Vagina (tissue), 2 donors: ENCODE results near the gene POLR3E. TPM values are rescaled to one million over a fixed set of nuclear protein-coding genes. Genes with fewer than 3 reads are reported as not detected.

ENCODE experiments used
- DNase-seq, 2 donors: peaks; one replicate each; pipeline ENCODE4 v3.0.0-alpha.2; 2017; ENCODE audit errors: extremely low spot score in 2 of 2
- H3K27ac ChIP-seq: fragments of 200-600 bp; sonication (generic); one replicate; pipeline ENCODE4 v1.5.1; 2019
- H3K27me3 ChIP-seq: fragments of 200-600 bp; sonication (generic); one replicate; pipeline ENCODE4 v1.5.1; 2019
- H3K36me3 ChIP-seq, 2 donors: fragments of 200-600 bp; sonication (generic); one replicate each; pipeline ENCODE4 v1.5.1; 2017 to 2019
- H3K4me1 ChIP-seq: fragments of 200-600 bp; sonication (generic); one replicate; pipeline ENCODE4 v1.5.1; 2019
- H3K4me3 ChIP-seq, 2 donors: fragments of 200-600 bp; sonication (generic); 1 replicate in 1 of 2; 2 replicates in 1 of 2; pipeline ENCODE4 v1.5.1; 2016 to 2019
- H3K9me3 ChIP-seq: fragments of 200-600 bp; sonication (generic); one replicate; pipeline ENCODE4 v1.5.1; 2019
- CTCF ChIP-seq, 3 experiments: fragments of 450-650 bp in 2 of 3; fragments of 200-600 bp in 1 of 3; sonication (generic) in 1 of 3; IDR thresholded peaks; one replicate each; pipeline ENCODE4 v1.5.1; 2017 to 2019; ENCODE audit warnings: antibody characterized with exemption in 3 of 3, mild to moderate bottlenecking in 2 of 3, moderate library complexity in 2 of 3
- POLR2A ChIP-seq, 2 donors: fragments of 450-650 bp; IDR thresholded peaks; one replicate each; pipeline ENCODE4 v1.6.1; 2017; ENCODE audit warnings: antibody characterized with exemption in 2 of 2, mild to moderate bottlenecking in 2 of 2, moderate library complexity in 2 of 2
- POLR2AphosphoS5 ChIP-seq, 2 donors: sonication (generic); formaldehyde crosslinking; IDR thresholded peaks; one replicate each; pipeline ENCODE4 v1.9.0; 2017; ENCODE audit warnings: antibody characterized with exemption in 2 of 2, mild to moderate bottlenecking in 2 of 2, low read depth in 1 of 2; ENCODE audit not compliant: insufficient read depth in 1 of 2
- intact Hi-C: fragments of 100-400 bp; cut with DNase I; formaldehyde crosslinking; loops from one replicate; pipeline ENCODE4 v1.15.1; 2023
- total RNA-seq: library from RNA; depleted of rRNA; stranded (reverse); fragments of >200 nt; gene quantifications from one replicate; pipeline ENCODE4 v1.2.3, GENCODE V29; 2016

The POLR3E gene
- total RNA-seq, 1 donor from 2014 or later: 38.5 TPM

GRCh38 chr16:22337849-22338635 lies 40.8 kb downstream of the POLR3E start:
- DNase-seq: no peak
- Histone ChIP-seq H3K27ac (no peak overlapping the region), H3K36me3 (peaks cover 0 to 36% of the 10 kb centered on the region in 2 donors), H3K27me3 (no peaks in the 10 kb centered on the region), H3K9me3 (no peaks in the 10 kb centered on the region), H3K4me1 (no peaks in the 10 kb centered on the region), H3K4me3 (no peak overlapping the region)
- TF ChIP-seq CTCF (IDR thresholded peaks at IDR 0.05): no peak
- no peak for TF ChIP-seq POLR2A (IDR thresholded peaks at IDR 0.05)
- no peak for TF ChIP-seq POLR2AphosphoS5 (IDR thresholded peaks at IDR 0.05; ENCODE audit: insufficient read depth in 1 of 2, low read depth in 1 of 2)
- intact Hi-C loops: no loop called here

GRCh38 chr16:22340945-22341344 lies 43.7 kb downstream of the POLR3E start:
- no peak overlapping the region for H3K4me3 ChIP-seq
- H3K9me3 ChIP-seq: no peaks in the 10 kb centered on the region
- peaks cover 0 to 8% of the 10 kb centered on the region in 2 donors for H3K36me3 ChIP-seq
- TF ChIP-seq POLR2A (IDR thresholded peaks at IDR 0.05) (no peak), CTCF (IDR thresholded peaks at IDR 0.05) (no peak), POLR2AphosphoS5 (IDR thresholded peaks at IDR 0.05; ENCODE audit: insufficient read depth in 1 of 2, low read depth in 1 of 2) (no peak)
- intact Hi-C loops: no loop called here
- no peaks in the 10 kb centered on the region for H3K4me1 ChIP-seq
- H3K27ac ChIP-seq: no peak overlapping the region
- DNase-seq: no peak
- H3K27me3 ChIP-seq: no peaks in the 10 kb centered on the region

GRCh38 chr16:22342082-22342481 lies 44.9 kb downstream of the POLR3E start:
- no peaks in the 10 kb centered on the region for H3K27me3 ChIP-seq
- H3K36me3 ChIP-seq: peaks cover 0 to 12% of the 10 kb centered on the region in 2 donors
- no peaks in the 10 kb centered on the region for H3K4me1 ChIP-seq
- no peak for TF ChIP-seq POLR2A (IDR thresholded peaks at IDR 0.05)
- TF ChIP-seq POLR2AphosphoS5 (IDR thresholded peaks at IDR 0.05; ENCODE audit: insufficient read depth in 1 of 2, low read depth in 1 of 2): no peak
- TF ChIP-seq CTCF (IDR thresholded peaks at IDR 0.05): no peak
- intact Hi-C loops: no loop called here
- DNase-seq: no peak
- no peaks in the 10 kb centered on the region for H3K9me3 ChIP-seq
- no peak overlapping the region for H3K4me3 ChIP-seq
- H3K27ac ChIP-seq: no peak overlapping the region

GRCh38 chr16:22346483-22346882 lies 49.3 kb downstream of the POLR3E start:
- Histone ChIP-seq H3K36me3 (peaks cover 0 to 35% of the 10 kb centered on the region in 2 donors), H3K4me3 (no peak overlapping the region), H3K4me1 (no peaks in the 10 kb centered on the region), H3K27me3 (no peaks in the 10 kb centered on the region), H3K27ac (no peak overlapping the region), H3K9me3 (no peaks in the 10 kb centered on the region)
- no peak for DNase-seq
- TF ChIP-seq CTCF (IDR thresholded peaks at IDR 0.05): no peak
- no peak for TF ChIP-seq POLR2AphosphoS5 (IDR thresholded peaks at IDR 0.05; ENCODE audit: insufficient read depth in 1 of 2, low read depth in 1 of 2)
- no peak for TF ChIP-seq POLR2A (IDR thresholded peaks at IDR 0.05)
- intact Hi-C loops: no loop called here

GRCh38 chr16:22347100-22347820 lies 50.1 kb downstream of the POLR3E start:
- H3K27me3 ChIP-seq: no peaks in the 10 kb centered on the region
- intact Hi-C loops: no loop called here
- no peak for DNase-seq
- H3K27ac ChIP-seq: no peak overlapping the region
- H3K9me3 ChIP-seq: no peaks in the 10 kb centered on the region
- no peaks in the 10 kb centered on the region for H3K4me1 ChIP-seq
- peaks cover 0 to 35% of the 10 kb centered on the region in 2 donors for H3K36me3 ChIP-seq
- no peak for TF ChIP-seq POLR2A (IDR thresholded peaks at IDR 0.05)
- TF ChIP-seq CTCF (IDR thresholded peaks at IDR 0.05): no peak
- TF ChIP-seq POLR2AphosphoS5 (IDR thresholded peaks at IDR 0.05; ENCODE audit: insufficient read depth in 1 of 2, low read depth in 1 of 2): no peak
- no peak overlapping the region for H3K4me3 ChIP-seq
